Glomerular endothelial cell (primary cell): ENCODE results near the gene AFG1L. TPM values are rescaled to one million over a fixed set of nuclear protein-coding genes. Genes with fewer than 3 reads are reported as not detected.

Experiments used
- DNase-seq: peaks from one replicate; pipeline ENCODE4 v3.0.0-alpha.2; 2011; ENCODE audit warnings: low read depth, low spot score; ENCODE audit errors: extremely low read depth
- total RNA-seq: library from RNA; depleted of rRNA; stranded (reverse); fragments of >200 nt; gene quantifications from 2 replicates; pipeline ENCODE4 v1.2.3, GENCODE V29; 2015

AFG1L gene
- total RNA-seq, 1 donor from 2014 or later, result 1.5 TPM

DNA sequence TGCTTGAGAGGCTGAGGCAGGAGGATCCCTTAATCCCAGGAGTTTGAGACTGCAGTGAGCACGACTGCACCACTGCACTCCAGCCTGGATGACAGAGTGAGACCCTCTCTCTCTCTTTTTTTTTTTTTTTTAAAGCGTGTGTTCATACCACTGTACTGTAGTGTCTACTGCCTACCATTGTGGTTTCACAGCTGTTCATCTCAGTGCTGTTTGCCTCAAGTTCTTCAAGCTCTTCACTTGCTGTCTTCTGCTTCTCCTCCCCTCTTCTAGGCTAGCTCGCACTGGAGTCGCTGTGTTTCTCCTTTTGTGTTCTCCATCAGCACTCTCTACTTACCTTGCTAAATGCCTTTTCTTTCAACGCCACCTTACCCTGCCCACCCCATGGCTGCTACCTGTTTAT lies 273.2 kb downstream of the AFG1L start:
- no peak for DNase-seq

DNA sequence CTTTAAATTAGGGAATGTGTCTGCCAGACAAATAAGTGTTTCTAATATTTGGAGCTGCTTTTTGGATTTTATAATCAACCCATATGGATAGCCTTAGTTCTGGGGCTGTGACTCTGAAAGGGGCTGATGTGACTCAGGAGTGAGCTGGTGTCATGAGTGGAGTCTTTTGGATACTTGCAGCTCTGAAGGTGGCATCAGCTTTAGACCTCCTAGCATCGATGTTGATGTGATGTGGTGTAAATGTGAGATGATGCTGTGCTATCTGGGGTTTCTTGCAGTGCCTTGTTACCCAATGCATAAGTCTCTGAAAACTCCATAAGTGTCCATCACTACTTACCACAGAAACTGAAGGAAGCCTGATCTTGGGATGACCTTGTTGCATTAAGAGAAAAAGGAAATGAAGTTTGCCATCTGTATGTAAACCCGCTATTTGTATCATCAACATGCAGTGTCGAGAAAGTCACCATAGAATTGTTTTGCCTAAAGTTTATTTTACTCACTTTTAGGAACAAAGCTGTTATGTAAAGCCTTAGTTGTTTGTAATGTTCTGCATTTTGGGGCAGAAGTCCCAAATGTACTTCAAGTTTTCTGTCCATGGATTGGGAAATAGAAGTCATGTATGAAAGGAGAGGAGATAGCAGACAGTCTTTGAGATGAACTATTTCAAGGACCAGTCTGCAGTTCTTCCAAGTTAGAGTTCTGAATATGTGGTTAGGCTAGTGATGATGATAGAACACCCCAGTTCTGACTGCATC lies 273.9 kb downstream of the AFG1L start:
- no peak for DNase-seq

DNA sequence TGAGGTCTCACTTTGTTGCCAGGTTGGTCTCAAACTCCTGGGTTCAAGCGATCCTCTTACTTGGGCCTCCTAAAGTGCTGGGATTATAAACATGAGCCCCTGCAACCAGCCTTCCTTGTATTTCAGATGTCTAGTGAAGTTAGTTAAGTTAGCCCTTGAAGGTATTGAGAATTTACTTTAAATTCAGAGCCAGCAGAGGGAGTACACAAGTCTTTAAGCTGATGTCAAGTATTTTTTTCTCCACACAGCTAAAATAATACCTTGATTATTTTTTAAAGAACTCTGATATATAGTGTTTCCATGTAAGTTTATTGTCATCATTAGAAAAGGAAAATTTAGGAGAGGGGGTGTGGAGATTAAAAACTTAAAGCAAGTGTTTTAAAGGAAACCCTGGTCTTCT lies 275.7 kb downstream of the AFG1L start:
- DNase-seq, result no peak

DNA sequence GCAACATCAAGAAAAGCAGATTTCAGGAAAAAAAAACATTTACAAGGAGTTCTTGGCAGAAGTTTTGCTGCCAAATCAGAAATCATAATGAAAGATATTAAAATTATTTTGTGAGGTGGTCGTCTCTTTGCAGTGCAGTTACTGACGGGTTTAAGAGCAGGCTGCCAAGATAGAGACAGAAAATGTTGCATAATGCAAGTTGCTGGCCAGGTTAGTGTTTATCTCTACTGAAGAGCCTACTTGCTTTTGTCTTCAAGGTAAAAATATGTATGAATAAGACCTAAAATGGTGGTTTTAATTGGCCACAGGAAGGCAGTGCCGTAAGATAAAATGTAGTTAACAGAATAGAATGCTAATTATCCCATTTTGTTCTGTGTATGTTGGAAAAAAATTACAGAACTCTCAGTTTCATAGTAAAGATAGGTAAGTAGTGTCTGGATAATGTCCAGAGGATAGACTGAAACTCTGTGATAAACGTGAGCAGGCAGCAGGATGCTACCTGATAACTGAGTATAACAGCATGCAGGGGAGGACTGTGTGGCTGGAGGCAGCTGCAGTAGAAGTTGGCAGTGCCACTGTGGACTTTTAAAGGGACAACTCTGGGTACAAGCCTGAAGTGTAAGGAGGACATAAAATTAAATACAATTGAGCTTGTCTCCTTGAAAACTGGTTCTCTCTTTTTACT lies 279.7 kb downstream of the AFG1L start:
- DNase-seq, result no peak

Other genes with a start within 250 kb of the AFG1L start
- gene OSTM1, start 220.3 kb upstream of the AFG1L start, total RNA-seq, result 32.1 and 34.6 TPM in 2 replicates
- gene NR2E1, start 129.0 kb upstream of the AFG1L start, total RNA-seq, result not detected in 2 replicates
- gene SNX3, start 34.0 kb upstream of the AFG1L start, total RNA-seq, result 216 and 235 TPM in 2 replicates